HEK293 (cell line): ENCODE measurements around the gene PHACTR3.

Experiments
- ATF2 ChIP-seq: fragments of 450-650 bp; formaldehyde crosslinking; IDR thresholded peaks from 2 replicates; pipeline ENCODE4 v1.5.1; 2016; ENCODE audit warnings: missing biosample characterization, missing genetic modification characterization, low read depth
- KLF10 ChIP-seq: fragments of 450-650 bp; IDR thresholded peaks from 2 replicates; pipeline ENCODE4 v1.5.1; 2018; ENCODE audit warnings: missing biosample characterization, mild to moderate bottlenecking, missing genetic modification characterization
- KLF7 ChIP-seq: fragments of 450-650 bp; formaldehyde crosslinking; IDR thresholded peaks from 2 replicates; pipeline ENCODE4 v1.5.1; 2016; ENCODE audit warnings: missing biosample characterization, missing genetic modification characterization, borderline replicate concordance
- YY1 ChIP-seq: fragments of 450-650 bp; formaldehyde crosslinking; IDR thresholded peaks from 2 replicates; pipeline ENCODE4 v1.5.1; 2018; ENCODE audit warnings: missing biosample characterization, missing genetic modification characterization
- ZBTB7A ChIP-seq: fragments of 450-650 bp; formaldehyde crosslinking; IDR thresholded peaks from 2 replicates; pipeline ENCODE4 v1.5.1; 2016; ENCODE audit warnings: low read depth, missing biosample characterization, missing genetic modification characterization
- ZNF148 ChIP-seq: fragments of 450-650 bp; formaldehyde crosslinking; IDR thresholded peaks from 2 replicates; pipeline ENCODE4 v1.5.0; 2017; ENCODE audit warnings: missing biosample characterization, missing genetic modification characterization, borderline replicate concordance
- ZNF830 ChIP-seq: fragments of 450-650 bp; IDR thresholded peaks from 2 replicates; pipeline ENCODE4 v1.5.0; 2018; ENCODE audit warnings: missing biosample characterization, missing genetic modification characterization, low read depth, mild to moderate bottlenecking, moderate library complexity

- TF ChIP-seq YY1 (tag by site-specific recombination), result no peak
- TF ChIP-seq ATF2 (tag by site-specific recombination), result no peak
- TF ChIP-seq ZBTB7A (tag by site-specific recombination), result no peak
- TF ChIP-seq ZNF830 (tag by site-specific recombination), result no peak
- TF ChIP-seq ZNF148 (tag by site-specific recombination), result no peak
- TF ChIP-seq KLF7 (tag by site-specific recombination), result no peak
- TF ChIP-seq KLF10 (tag by site-specific recombination), result no peak
These were observed 13.8 kb downstream of the PHACTR3 start for GRCh38 chr20:59618131-59618530.
